IPS DF 6.9 (cell line): ENCODE data around the gene MAPKAP1.

ENCODE experiments used
- DNase-seq: peaks from one replicate; pipeline ENCODE4 v3.0.0-alpha.2; 2013; ENCODE audit warnings: low read depth, low spot score
- H3K27ac ChIP-seq: one replicate; pipeline ENCODE4 v1.5.1; 2013; ENCODE audit warnings: low read length, control low read depth
- H3K27me3 ChIP-seq: 2 replicates; pipeline ENCODE4 v1.6.1; 2013; ENCODE audit warnings: mild to moderate bottlenecking, low read length; ENCODE audit not compliant: control insufficient read depth, insufficient read depth
- H3K36me3 ChIP-seq: 2 replicates; pipeline ENCODE4 v1.6.1; 2013; ENCODE audit warnings: low read length; ENCODE audit not compliant: control insufficient read depth, insufficient read depth
- H3K4me1 ChIP-seq: 2 replicates; pipeline ENCODE4 v1.6.1; 2013; ENCODE audit warnings: low read length; ENCODE audit not compliant: control insufficient read depth, insufficient read depth
- H3K4me3 ChIP-seq: 2 replicates; pipeline ENCODE4 v1.5.1; 2013; ENCODE audit warnings: mild to moderate bottlenecking, low read length
- H3K9me3 ChIP-seq: 2 replicates; pipeline ENCODE4 v1.6.1; 2013; ENCODE audit warnings: low read length, inconsistent platforms; ENCODE audit not compliant: control insufficient read depth, insufficient read depth
- WGBS: extraction: QIAGEN DNeasy Blood & Tissue Kit; methylation state at CpG from one replicate; pipeline ENCODE4 v1.1.7; 2013; ENCODE audit warnings: mixed read lengths, missing lambda C conversion rate; ENCODE audit not compliant: insufficient read length, insufficient coverage; 5-methylcytosine and 5-hydroxymethylcytosine counted together

The MAPKAP1 gene

DNA sequence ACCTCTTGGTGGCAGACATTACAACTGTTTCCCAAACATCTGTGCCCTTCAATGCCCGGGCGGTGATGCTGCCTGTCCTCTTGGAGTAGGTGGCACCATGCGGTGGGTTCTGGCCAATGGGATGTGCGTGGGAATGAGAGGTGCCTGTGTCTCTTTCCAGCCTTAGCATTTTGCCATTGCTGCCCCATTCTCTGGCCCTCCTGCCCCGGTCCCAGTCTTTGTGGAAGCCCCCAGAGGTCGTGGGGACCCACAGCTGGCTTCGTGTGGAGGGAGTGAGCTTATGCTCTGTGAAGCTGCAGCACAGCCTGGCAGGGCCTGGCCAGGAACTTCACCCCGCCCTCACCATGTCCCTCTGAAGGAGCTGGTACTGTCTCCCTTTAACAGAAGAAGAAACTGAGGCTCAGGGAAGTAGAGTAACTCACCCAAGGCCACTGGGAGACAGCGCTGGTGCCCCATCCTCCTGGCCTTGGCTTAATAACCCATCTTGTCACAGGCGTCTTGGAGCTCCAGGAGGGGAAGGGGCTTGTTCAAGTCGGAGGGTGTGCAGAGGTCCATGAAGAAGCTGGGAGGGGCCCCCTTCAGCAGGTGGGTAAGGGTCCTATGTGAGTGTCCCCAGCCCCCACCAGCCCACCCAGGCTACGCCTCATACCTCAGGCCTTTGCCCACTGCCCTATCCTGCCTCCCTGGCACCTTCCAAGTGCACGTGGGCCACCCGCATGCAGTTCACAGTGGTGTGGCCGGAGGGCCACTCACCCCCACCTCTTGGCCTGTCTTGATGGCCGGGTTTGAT, 271.8 kb downstream of the MAPKAP1 start:
- DNase-seq: no peak
- WGBS: no CpG with 5 or more reads among the region's 16 CpGs
- H3K9me3 ChIP-seq: no peaks in the 10 kb centered on the region

GRCh38 chr9:125433461-125434011, 273.5 kb downstream of the MAPKAP1 start:
- Histone ChIP-seq H3K4me3 (no peak overlapping the region), H3K4me1 (no peaks in the 10 kb centered on the region), H3K27ac (no peak overlapping the region), H3K36me3 (no peaks in the 10 kb centered on the region), H3K9me3 (no peaks in the 10 kb centered on the region), H3K27me3 (no peaks in the 10 kb centered on the region)
- DNase-seq: no peak
- no CpG with 5 or more reads among the region's 15 CpGs for WGBS

More for the DNA sequence above, 271.8 kb downstream of the MAPKAP1 start:
- Histone ChIP-seq H3K27ac (no peak overlapping the region), H3K4me1 (no peaks in the 10 kb centered on the region), H3K4me3 (no peak overlapping the region), H3K27me3 (no peaks in the 10 kb centered on the region), H3K36me3 (no peaks in the 10 kb centered on the region)

GRCh38 chr9:125432715-125433385, 274.2 kb downstream of the MAPKAP1 start:
- H3K4me3 ChIP-seq: no peak overlapping the region
- H3K27me3 ChIP-seq: no peaks in the 10 kb centered on the region
- H3K9me3 ChIP-seq: no peaks in the 10 kb centered on the region
- H3K4me1 ChIP-seq: no peaks in the 10 kb centered on the region
- DNase-seq: no peak
- no CpG with 5 or more reads among the region's 14 CpGs for WGBS
- no peak overlapping the region for H3K27ac ChIP-seq
- no peaks in the 10 kb centered on the region for H3K36me3 ChIP-seq

- Histone ChIP-seq H3K4me1 (no peaks in the 10 kb centered on the region), H3K36me3 (no peaks in the 10 kb centered on the region), H3K4me3 (no peak overlapping the region), H3K27me3 (no peaks in the 10 kb centered on the region), H3K27ac (no peak overlapping the region), H3K9me3 (no peaks in the 10 kb centered on the region)
- WGBS: no CpG with 5 or more reads among the region's 12 CpGs
- no peak for DNase-seq
Measured at GRCh38 chr9:125431741-125432271, 275.2 kb downstream of the MAPKAP1 start.

GRCh38 chr9:125431012-125431305, 276.0 kb downstream of the MAPKAP1 start:
- no peak for DNase-seq
- Histone ChIP-seq H3K27me3 (no peaks in the 10 kb centered on the region), H3K9me3 (no peaks in the 10 kb centered on the region), H3K27ac (no peak overlapping the region), H3K4me1 (0 out of 2 replicates have a peak, but pooled peaks cover 1% of the 10 kb centered on the region), H3K4me3 (no peak overlapping the region), H3K36me3 (no peaks in the 10 kb centered on the region)
- WGBS: no CpG with 5 or more reads among the region's 3 CpGs

DNA sequence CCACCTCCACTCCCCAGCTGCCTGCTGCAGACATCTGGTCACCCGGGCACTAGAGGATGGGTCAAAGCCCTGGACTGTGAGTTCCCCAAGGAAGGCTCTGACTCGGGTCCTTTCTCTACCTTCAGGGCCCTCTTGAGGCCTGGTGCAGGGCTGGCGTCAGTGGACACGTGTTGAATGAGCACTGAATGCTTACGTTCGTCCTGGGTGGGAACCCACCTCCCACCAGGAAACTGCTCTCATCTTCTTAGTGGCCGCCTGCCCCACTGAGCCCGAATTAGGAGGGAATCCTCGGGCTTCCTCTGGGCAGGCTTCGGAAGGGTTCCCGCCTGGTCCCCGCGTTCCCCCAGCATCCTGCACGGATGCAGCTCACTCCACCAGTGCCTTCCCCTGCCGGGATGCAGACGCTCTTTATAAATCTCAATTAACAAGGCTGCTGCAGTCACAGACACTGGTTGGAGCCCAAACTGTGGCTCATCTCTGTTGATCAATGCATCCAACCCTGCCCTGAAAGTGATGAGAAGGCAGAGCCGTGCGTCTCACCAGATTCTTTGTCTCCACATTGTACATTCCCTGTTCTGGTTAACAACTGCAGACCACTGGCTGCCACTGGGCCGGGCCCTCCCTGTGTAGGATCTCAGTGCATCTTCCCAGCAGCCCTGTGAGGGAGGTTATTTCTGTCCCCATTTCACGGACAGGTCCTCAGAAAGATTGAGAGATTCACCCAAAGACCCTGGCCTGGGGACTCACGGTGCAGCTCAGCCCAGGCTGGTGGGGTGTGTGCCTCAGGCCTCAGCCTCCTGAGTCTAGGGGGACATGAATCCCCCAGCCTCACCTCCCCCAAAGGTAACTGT, 276.6 kb downstream of the MAPKAP1 start:
- no peak for DNase-seq
- no peaks in the 10 kb centered on the region for H3K27me3 ChIP-seq
- no CpG with 5 or more reads among the region's 21 CpGs for WGBS
- H3K36me3 ChIP-seq: no peaks in the 10 kb centered on the region
- no peak overlapping the region for H3K4me3 ChIP-seq
- no peaks in the 10 kb centered on the region for H3K9me3 ChIP-seq
- H3K4me1 ChIP-seq: 0 out of 2 replicates have a peak, but pooled peaks cover 1% of the 10 kb centered on the region
- no peak overlapping the region for H3K27ac ChIP-seq

- no peaks in the 10 kb centered on the region for H3K36me3 ChIP-seq
- no peak overlapping the region for H3K27ac ChIP-seq
- no peak overlapping the region for H3K4me3 ChIP-seq
- no peaks in the 10 kb centered on the region for H3K9me3 ChIP-seq
- WGBS: no CpG with 5 or more reads among the region's 20 CpGs
- 0 out of 2 replicates have a peak, but pooled peaks cover 1% of the 10 kb centered on the region for H3K4me1 ChIP-seq
- no peak for DNase-seq
- no peaks in the 10 kb centered on the region for H3K27me3 ChIP-seq
Measured at GRCh38 chr9:125429476-125430160, 277.4 kb downstream of the MAPKAP1 start.

GRCh38 chr9:125428902-125429467, 278.0 kb downstream of the MAPKAP1 start:
- no peak overlapping the region for H3K27ac ChIP-seq
- no CpG with 5 or more reads among the region's 16 CpGs for WGBS
- H3K36me3 ChIP-seq: no peaks in the 10 kb centered on the region
- no peak for DNase-seq
- no peaks in the 10 kb centered on the region for H3K27me3 ChIP-seq
- no peak overlapping the region for H3K4me3 ChIP-seq
- H3K4me1 ChIP-seq: 0 out of 2 replicates have a peak, but pooled peaks cover 1% of the 10 kb centered on the region
- H3K9me3 ChIP-seq: no peaks in the 10 kb centered on the region

DNA sequence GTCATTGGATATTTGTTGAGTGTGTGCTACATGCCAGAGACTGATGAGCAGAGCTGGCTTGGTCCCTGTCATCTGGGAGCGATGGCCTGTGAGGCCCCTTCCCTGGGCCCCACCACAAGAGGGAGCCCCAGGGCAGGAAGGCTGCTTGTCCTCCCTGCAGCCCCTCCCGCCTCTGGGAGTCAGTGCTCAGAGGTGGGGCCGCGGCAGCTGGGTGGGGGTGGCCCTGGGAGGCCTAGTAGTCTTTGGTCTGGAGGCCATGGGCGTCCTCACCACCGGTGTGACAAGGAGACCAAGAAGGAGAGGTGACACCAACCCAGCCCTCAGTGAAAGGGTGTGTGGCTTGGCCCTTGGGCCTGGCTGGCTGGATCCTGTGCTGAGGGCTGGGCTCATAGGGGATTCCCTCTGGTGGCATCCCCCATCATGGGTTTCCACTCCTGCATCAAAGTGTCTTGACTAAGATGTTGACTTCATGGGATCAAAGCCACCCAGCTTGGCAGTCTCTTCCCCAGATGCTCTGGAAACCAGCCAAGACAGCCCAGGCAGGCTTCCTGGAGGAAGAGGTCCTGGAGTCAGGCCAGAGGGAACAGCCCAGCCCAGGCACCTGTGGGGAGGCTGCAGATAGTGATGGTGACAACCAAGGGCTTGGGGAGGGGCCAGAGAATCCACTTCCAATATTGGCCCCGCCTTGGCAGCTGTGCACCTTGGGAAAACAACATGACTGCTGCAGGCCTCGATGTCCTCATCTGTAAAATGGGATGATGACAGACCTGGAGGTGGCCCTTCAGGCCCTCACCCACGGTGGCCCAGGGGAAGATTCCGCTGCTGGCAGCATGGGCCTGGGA, 278.7 kb downstream of the MAPKAP1 start:
- no CpG with 5 or more reads among the region's 10 CpGs for WGBS
- Histone ChIP-seq H3K36me3 (no peaks in the 10 kb centered on the region), H3K9me3 (no peaks in the 10 kb centered on the region), H3K4me1 (0 out of 2 replicates have a peak, but pooled peaks cover 1% of the 10 kb centered on the region), H3K4me3 (no peak overlapping the region), H3K27me3 (no peaks in the 10 kb centered on the region), H3K27ac (no peak overlapping the region)
- DNase-seq: no peak
